ENCODE measurements around the gene GID4.
"Not testable (repeated sequence)": the region's sequence is repeated elsewhere in the genome, so short reads cannot be mapped to it uniquely, and the experiment has no call there.

The GID4 gene

GRCh38 chr17:18038861-18039534, at the start of gene GID4, which contains the start of gene ATPAF2:
GID4 (plus strand) TSS chr17:18039408; CDS start chr17:18039465, 57 bp downstream.
ATPAF2 (minus strand) TSS chr17:18039168; CDS start chr17:18039013, 155 bp downstream.
- ATAC-seq (replicated peaks; ENCODE audit: extremely low read depth, poor library complexity, severe bottlenecking) = peak; percentile 94
- H3K4me1 Mint-ChIP-seq = peaks cover 60% of the 10 kb centered on the region
- H3K27me3 Mint-ChIP-seq = no peaks in the 10 kb centered on the region
- H3K4me3 Mint-ChIP-seq = peak within 1 kb of the TSS; percentile 88
- no peaks in the 10 kb centered on the region for H3K9me3 Mint-ChIP-seq
- peaks cover 10% of the 10 kb centered on the region for H3K36me3 Mint-ChIP-seq (ENCODE audit: insufficient read depth)
- peak; percentile 98 to 99 for DNase-seq (ENCODE audit: low spot score in 2 of 2)
- peak within 1 kb of the TSS; percentile 89 for H3K27ac Mint-ChIP-seq (ENCODE audit: low read depth)

GRCh38 chr17:17989618-17990017, 49.6 kb upstream of the GID4 start:
- H3K27ac Mint-ChIP-seq (ENCODE audit: low read depth) = no peak overlapping the region
- H3K4me1 Mint-ChIP-seq = no peaks in the 10 kb centered on the region
- no peaks in the 10 kb centered on the region for H3K36me3 Mint-ChIP-seq (ENCODE audit: insufficient read depth)
- no peak overlapping the region for H3K4me3 Mint-ChIP-seq
- no peaks in the 10 kb centered on the region for H3K9me3 Mint-ChIP-seq
- no peaks in the 10 kb centered on the region for H3K27me3 Mint-ChIP-seq
- ATAC-seq (replicated peaks; ENCODE audit: extremely low read depth, poor library complexity, severe bottlenecking) = no peak
- no peak for DNase-seq (ENCODE audit: low spot score in 2 of 2)

- Mint-ChIP-seq H3K36me3 (ENCODE audit: insufficient read depth) (no peaks in the 10 kb centered on the region), H3K4me3 (no peak overlapping the region), H3K27me3 (no peaks in the 10 kb centered on the region), H3K27ac (ENCODE audit: low read depth) (no peak overlapping the region), H3K9me3 (no peaks in the 10 kb centered on the region), H3K4me1 (peaks cover 4% of the 10 kb centered on the region)
- DNase-seq (ENCODE audit: low spot score in 2 of 2) (no peak), ATAC-seq (replicated peaks; ENCODE audit: extremely low read depth, poor library complexity, severe bottlenecking) (no peak)
Observed at GRCh38 chr17:17990282-17990681, 48.9 kb upstream of the GID4 start.

- H3K4me3 Mint-ChIP-seq = no peak overlapping the region
- H3K27ac Mint-ChIP-seq (ENCODE audit: low read depth) = no peak overlapping the region
- H3K36me3 Mint-ChIP-seq (ENCODE audit: insufficient read depth) = no peaks in the 10 kb centered on the region
- ATAC-seq (replicated peaks; ENCODE audit: extremely low read depth, poor library complexity, severe bottlenecking) = no peak
- H3K27me3 Mint-ChIP-seq = no peaks in the 10 kb centered on the region
- H3K9me3 Mint-ChIP-seq = no peaks in the 10 kb centered on the region
- peaks cover 4% of the 10 kb centered on the region for H3K4me1 Mint-ChIP-seq
- no peak for DNase-seq (ENCODE audit: low spot score in 2 of 2)
Observed at GRCh38 chr17:17993366-17993765, 45.8 kb upstream of the GID4 start.

- no peak for DNase-seq (ENCODE audit: low spot score in 2 of 2)
- no peaks in the 10 kb centered on the region for H3K36me3 Mint-ChIP-seq (ENCODE audit: insufficient read depth)
- no peak overlapping the region for H3K4me3 Mint-ChIP-seq
- no peak overlapping the region for H3K27ac Mint-ChIP-seq (ENCODE audit: low read depth)
- peaks cover 4% of the 10 kb centered on the region for H3K4me1 Mint-ChIP-seq
- H3K9me3 Mint-ChIP-seq = no peaks in the 10 kb centered on the region
- no peak for ATAC-seq (replicated peaks; ENCODE audit: extremely low read depth, poor library complexity, severe bottlenecking)
- no peaks in the 10 kb centered on the region for H3K27me3 Mint-ChIP-seq
Observed at GRCh38 chr17:17993852-17994251, 45.4 kb upstream of the GID4 start.

GRCh38 chr17:17994271-17995069, 44.7 kb upstream of the GID4 start:
- peak overlapping the region; percentile 3 for H3K27ac Mint-ChIP-seq (ENCODE audit: low read depth)
- H3K4me1 Mint-ChIP-seq = peaks cover 4% of the 10 kb centered on the region
- H3K36me3 Mint-ChIP-seq (ENCODE audit: insufficient read depth) = no peaks in the 10 kb centered on the region
- no peak overlapping the region for H3K4me3 Mint-ChIP-seq
- ATAC-seq (replicated peaks; ENCODE audit: extremely low read depth, poor library complexity, severe bottlenecking) (no peak), DNase-seq (ENCODE audit: low spot score in 2 of 2) (no peak)
- no peaks in the 10 kb centered on the region for H3K9me3 Mint-ChIP-seq
- no peaks in the 10 kb centered on the region for H3K27me3 Mint-ChIP-seq

- H3K36me3 Mint-ChIP-seq (ENCODE audit: insufficient read depth); H3K9me3 Mint-ChIP-seq; H3K4me3 Mint-ChIP-seq; ATAC-seq (replicated peaks; ENCODE audit: extremely low read depth, poor library complexity, severe bottlenecking); H3K4me1 Mint-ChIP-seq; H3K27me3 Mint-ChIP-seq; DNase-seq (ENCODE audit: low spot score in 2 of 2); H3K27ac Mint-ChIP-seq (ENCODE audit: low read depth): not testable (repeated sequence)
Observed at GRCh38 chr17:17995887-17996286, 43.3 kb upstream of the GID4 start.

GRCh38 chr17:17998934-17999333, 40.3 kb upstream of the GID4 start:
- Mint-ChIP-seq H3K4me3 (no peak overlapping the region), H3K4me1 (peaks cover 4% of the 10 kb centered on the region), H3K36me3 (ENCODE audit: insufficient read depth) (no peaks in the 10 kb centered on the region), H3K9me3 (no peaks in the 10 kb centered on the region), H3K27me3 (no peaks in the 10 kb centered on the region), H3K27ac (ENCODE audit: low read depth) (no peak overlapping the region)
- ATAC-seq (replicated peaks; ENCODE audit: extremely low read depth, poor library complexity, severe bottlenecking) (no peak), DNase-seq (ENCODE audit: low spot score in 2 of 2) (no peak)

- H3K27ac Mint-ChIP-seq (ENCODE audit: low read depth) = no peak overlapping the region
- peaks cover 4% of the 10 kb centered on the region for H3K4me1 Mint-ChIP-seq
- H3K9me3 Mint-ChIP-seq = no peaks in the 10 kb centered on the region
- no peaks in the 10 kb centered on the region for H3K27me3 Mint-ChIP-seq
- no peak overlapping the region for H3K4me3 Mint-ChIP-seq
- DNase-seq (ENCODE audit: low spot score in 2 of 2) = no peak
- H3K36me3 Mint-ChIP-seq (ENCODE audit: insufficient read depth) = no peaks in the 10 kb centered on the region
- ATAC-seq (replicated peaks; ENCODE audit: extremely low read depth, poor library complexity, severe bottlenecking) = no peak
Observed at GRCh38 chr17:17999364-18000029, 39.7 kb upstream of the GID4 start.

- Mint-ChIP-seq H3K4me3 (no peak overlapping the region), H3K27ac (ENCODE audit: low read depth) (no peak overlapping the region), H3K36me3 (ENCODE audit: insufficient read depth) (no peaks in the 10 kb centered on the region), H3K27me3 (no peaks in the 10 kb centered on the region), H3K4me1 (peaks cover under 1% of the 10 kb centered on the region), H3K9me3 (no peaks in the 10 kb centered on the region)
- ATAC-seq (replicated peaks; ENCODE audit: extremely low read depth, poor library complexity, severe bottlenecking) (no peak), DNase-seq (ENCODE audit: low spot score in 2 of 2) (no peak)
Observed at GRCh38 chr17:18000030-18000408, 39.2 kb upstream of the GID4 start.

GRCh38 chr17:18002171-18002570, 37.0 kb upstream of the GID4 start:
- no peak overlapping the region for H3K4me3 Mint-ChIP-seq
- DNase-seq (ENCODE audit: low spot score in 2 of 2) = no peak
- no peak overlapping the region for H3K27ac Mint-ChIP-seq (ENCODE audit: low read depth)
- no peaks in the 10 kb centered on the region for H3K27me3 Mint-ChIP-seq
- H3K9me3 Mint-ChIP-seq = no peaks in the 10 kb centered on the region
- H3K4me1 Mint-ChIP-seq = no peaks in the 10 kb centered on the region
- peaks cover 2% of the 10 kb centered on the region for H3K36me3 Mint-ChIP-seq (ENCODE audit: insufficient read depth)
- ATAC-seq (replicated peaks; ENCODE audit: extremely low read depth, poor library complexity, severe bottlenecking) = no peak

- H3K36me3 Mint-ChIP-seq (ENCODE audit: insufficient read depth) = peaks cover 3% of the 10 kb centered on the region
- no peak overlapping the region for H3K4me3 Mint-ChIP-seq
- no peaks in the 10 kb centered on the region for H3K27me3 Mint-ChIP-seq
- H3K4me1 Mint-ChIP-seq = no peaks in the 10 kb centered on the region
- H3K27ac Mint-ChIP-seq (ENCODE audit: low read depth) = no peak overlapping the region
- DNase-seq (ENCODE audit: low spot score in 2 of 2) = no peak
- ATAC-seq (replicated peaks; ENCODE audit: extremely low read depth, poor library complexity, severe bottlenecking) = no peak
- H3K9me3 Mint-ChIP-seq = no peaks in the 10 kb centered on the region
Observed at GRCh38 chr17:18004345-18004744, 34.9 kb upstream of the GID4 start.
